Measurements from ENCODE around the gene AIM2. TPM values are rescaled to one million over a fixed set of nuclear protein-coding genes. Genes with fewer than 3 reads are reported as not detected.

AIM2 gene
- polyA plus RNA-seq, 3 donors, result 6.1 to 9.8 (median 9.0) TPM

GRCh38 chr1:159055181-159055641, 21.4 kb downstream of the AIM2 start:
- Mint-ChIP-seq H3K4me1 (peaks cover 51% of the 10 kb centered on the region), H3K27me3 (ENCODE audit: low read depth in 3 of 3) (no peaks in the 10 kb centered on the region), H3K36me3 (peaks cover 72 to 81% of the 10 kb centered on the region in 2 donors), H3K9me3 (peaks cover 0 to 2% (median 0%) of the 10 kb centered on the region in 7 donors), H3K27ac (peak overlapping the region; percentile 51 to 84 (median 69)), H3K4me3 (peak overlapping the region in 1 of 2 donors; percentile 46)
- H2AFZ ChIP-seq (ENCODE audit: insufficient read depth, low read depth, low read length, poor library complexity, severe bottlenecking), result no peak overlapping the region
- TF ChIP-seq CTCF (IDR thresholded peaks at IDR 0.05), result no peak
- H3K4me3 ChIP-seq (replicated peaks in 1 of 3; ENCODE audit: low read depth in 2 of 3, low read length in 3 of 3), result peak overlapping the region in 1 of 3 experiments; percentile 23
- peaks cover 59 to 71% of the 10 kb centered on the region in 2 donors for H3K36me3 ChIP-seq (replicated peaks in 1 of 2; ENCODE audit: control insufficient read depth in 1 of 2, insufficient read depth in 2 of 2, low read length in 2 of 2)
- H3K79me2 ChIP-seq (ENCODE audit: insufficient read depth, low read length), result peaks cover 15% of the 10 kb centered on the region
- H3K4me2 ChIP-seq (replicated peaks; ENCODE audit: extremely low read depth, low read length, poor library complexity, severe bottlenecking), result peak overlapping the region; percentile 33
- 65% methylated on average over 2 of the region's 5 CpGs for WGBS (ENCODE audit: insufficient coverage)
- H3K27me3 ChIP-seq (ENCODE audit: control insufficient read depth in 2 of 2, insufficient read depth in 2 of 2, low read length in 2 of 2), result no peaks in the 10 kb centered on the region
- peak; percentile 10 to 61 (median 51) for DNase-seq
- no peak overlapping the region for H3K9ac ChIP-seq (ENCODE audit: insufficient read depth, low read length, poor library complexity, severe bottlenecking)
- H3K27ac ChIP-seq (ENCODE audit: low read depth in 1 of 2, low read length in 2 of 2), result peak overlapping the region in 1 of 2 donors; percentile 69
- intact Hi-C loops (cut with micrococcal nuclease), result loop anchor here in 1 of 2 donors (5.0 kb wide), 1 partner anchor 38 kb away; no protein-coding TSS in a partner anchor
- H4K20me1 ChIP-seq (ENCODE audit: insufficient read depth, low read length), result peaks cover 49% of the 10 kb centered on the region
- peaks cover 43 to 51% of the 10 kb centered on the region in 2 donors for H3K4me1 ChIP-seq (ENCODE audit: control insufficient read depth in 1 of 2, insufficient read depth in 2 of 2, low read length in 2 of 2)
- no peaks in the 10 kb centered on the region for H3K9me3 ChIP-seq (replicated peaks in 1 of 2; ENCODE audit: control insufficient read depth in 1 of 2, insufficient read depth in 1 of 2, low read length in 2 of 2)

- Histone ChIP-seq H3K9ac (ENCODE audit: insufficient read depth, low read length, poor library complexity, severe bottlenecking) (no peak overlapping the region), H3K9me3 (replicated peaks in 1 of 2; ENCODE audit: control insufficient read depth in 1 of 2, insufficient read depth in 1 of 2, low read length in 2 of 2) (no peaks in the 10 kb centered on the region), H3K4me3 (replicated peaks in 1 of 3; ENCODE audit: low read depth in 2 of 3, low read length in 3 of 3) (no peak overlapping the region), H3K4me2 (replicated peaks; ENCODE audit: extremely low read depth, low read length, poor library complexity, severe bottlenecking) (no peak overlapping the region), H3K27me3 (ENCODE audit: control insufficient read depth in 2 of 2, insufficient read depth in 2 of 2, low read length in 2 of 2) (no peaks in the 10 kb centered on the region), H2AFZ (ENCODE audit: insufficient read depth, low read depth, low read length, poor library complexity, severe bottlenecking) (no peak overlapping the region), H4K20me1 (ENCODE audit: insufficient read depth, low read length) (peaks cover 55% of the 10 kb centered on the region), H3K27ac (ENCODE audit: low read depth in 1 of 2, low read length in 2 of 2) (peak overlapping the region in 1 of 2 donors; percentile 69), H3K36me3 (replicated peaks in 1 of 2; ENCODE audit: control insufficient read depth in 1 of 2, insufficient read depth in 2 of 2, low read length in 2 of 2) (peaks cover 67 to 78% of the 10 kb centered on the region in 2 donors), H3K4me1 (ENCODE audit: control insufficient read depth in 1 of 2, insufficient read depth in 2 of 2, low read length in 2 of 2) (peaks cover 37 to 43% of the 10 kb centered on the region in 2 donors), H3K79me2 (ENCODE audit: insufficient read depth, low read length) (peaks cover 15% of the 10 kb centered on the region)
- no peak overlapping the region for H3K4me3 Mint-ChIP-seq
- no peaks in the 10 kb centered on the region for H3K27me3 Mint-ChIP-seq (ENCODE audit: low read depth in 3 of 3)
- no CpG with 5 or more reads among the region's 2 CpGs for WGBS (ENCODE audit: insufficient coverage)
- peaks cover 78 to 87% of the 10 kb centered on the region in 2 donors for H3K36me3 Mint-ChIP-seq
- peaks cover 46% of the 10 kb centered on the region for H3K4me1 Mint-ChIP-seq
- no peak for DNase-seq
- intact Hi-C loops (cut with micrococcal nuclease), result no loop called here
- H3K27ac Mint-ChIP-seq, result peak overlapping the region; percentile 1 to 57 (median 32)
- TF ChIP-seq CTCF (IDR thresholded peaks at IDR 0.05), result no peak
- peaks cover 0 to 2% (median 0%) of the 10 kb centered on the region in 7 donors for H3K9me3 Mint-ChIP-seq
These were observed 22.1 kb downstream of the AIM2 start for GRCh38 chr1:159054427-159054826.

All from CD14-positive monocyte (primary cell).